Sigmoid colon (tissue), 7 donors: ENCODE data around the gene ENTHD1. TPM values are rescaled to one million over a fixed set of nuclear protein-coding genes. Genes with fewer than 3 reads are reported as not detected.
"Not testable (repeated sequence)": the region's sequence is repeated elsewhere in the genome, so short reads cannot be mapped to it uniquely, and the experiment has no call there.

Experiments used
- DNase-seq: peaks from one replicate; pipeline ENCODE4 v3.0.0-alpha.2; 2019
- H3K27ac ChIP-seq, 4 donors: fragments of 200-600 bp; sonication (generic); one replicate each; pipeline ENCODE4 v1.5.1; 2016 to 2019; ENCODE audit warnings: mild to moderate bottlenecking in 1 of 4
- H3K27me3 ChIP-seq, 3 donors: fragments of 200-600 bp; sonication (generic); one replicate each; pipeline ENCODE4 v1.5.1; 2019; ENCODE audit warnings: mild to moderate bottlenecking in 1 of 3
- H3K36me3 ChIP-seq, 4 donors: fragments of 200-600 bp; sonication (generic); one replicate each; pipeline ENCODE4 v1.5.1; 2016 to 2019
- H3K4me1 ChIP-seq, 4 donors: fragments of 200-600 bp; sonication (generic); one replicate each; pipeline ENCODE4 v1.5.1; 2017 to 2019
- H3K4me3 ChIP-seq, 4 donors: fragments of 200-600 bp; sonication (generic); one replicate each; pipeline ENCODE4 v1.5.1; 2017 to 2019; ENCODE audit warnings: mild to moderate bottlenecking in 2 of 4, moderate library complexity in 1 of 4
- H3K9me3 ChIP-seq, 4 donors: fragments of 200-600 bp in 3 of 4; sonication (generic) in 3 of 4; one replicate each; pipeline versions ENCODE4 v1.5.1 to v1.6.1; 2013 to 2019
- EP300 ChIP-seq, 4 donors: sonication (generic); formaldehyde crosslinking; IDR thresholded peaks; one replicate each; pipeline ENCODE4 v1.6.1; 2017; ENCODE audit warnings: antibody characterized with exemption in 4 of 4
- POLR2A ChIP-seq, 2 donors: fragments of 450-650 bp; IDR thresholded peaks; one replicate each; pipeline ENCODE4 v1.6.1; 2016; ENCODE audit warnings: antibody characterized with exemption in 2 of 2, mild to moderate bottlenecking in 2 of 2, moderate library complexity in 2 of 2
- POLR2AphosphoS5 ChIP-seq, 4 donors: sonication (generic); formaldehyde crosslinking; IDR thresholded peaks; one replicate each; pipeline ENCODE4 v1.6.1; 2017; ENCODE audit warnings: antibody characterized with exemption in 4 of 4
- WGBS, 2 donors: extraction: QIAGEN DNeasy Blood & Tissue Kit; methylation state at CpG; one replicate each; pipeline ENCODE4 v1.1.7; 2013; 5-methylcytosine and 5-hydroxymethylcytosine counted together
- intact Hi-C: fragments of 100-400 bp; cut with DNase I; formaldehyde crosslinking; loops from one replicate; pipeline ENCODE4 v1.15.1; 2023
- polyA plus RNA-seq, 3 donors: library from polyadenylated mRNA; stranded (reverse); fragments of 200-250 nt; gene quantifications; one replicate each; pipeline ENCODE4 v1.2.3, GENCODE V29; 2013
- total RNA-seq, 4 donors: library from RNA; depleted of rRNA; stranded (reverse); fragments of >200 nt; gene quantifications; one replicate each; pipeline ENCODE4 v1.1.0, GENCODE V29; 2016
- TF ChIP-seq, protein P1 (sequence below), 4 experiments: fragments of 450-650 bp in 3 of 4; fragments of 200-600 bp in 1 of 4; IDR thresholded peaks; one replicate each; pipeline ENCODE4 v1.5.1; 2016 to 2019; ENCODE audit warnings: antibody characterized with exemption in 4 of 4, mild to moderate bottlenecking in 3 of 4, moderate library complexity in 2 of 4
- donor health status: healthy with polysubstance abuse.
- donor health status: Bipolar disorder and iron deficiency.
- donor health status: healthy.

The ENTHD1 gene
- total and polyA plus RNA-seq, 7 donors: 0.09 TPM; not detected in 6

DNA sequence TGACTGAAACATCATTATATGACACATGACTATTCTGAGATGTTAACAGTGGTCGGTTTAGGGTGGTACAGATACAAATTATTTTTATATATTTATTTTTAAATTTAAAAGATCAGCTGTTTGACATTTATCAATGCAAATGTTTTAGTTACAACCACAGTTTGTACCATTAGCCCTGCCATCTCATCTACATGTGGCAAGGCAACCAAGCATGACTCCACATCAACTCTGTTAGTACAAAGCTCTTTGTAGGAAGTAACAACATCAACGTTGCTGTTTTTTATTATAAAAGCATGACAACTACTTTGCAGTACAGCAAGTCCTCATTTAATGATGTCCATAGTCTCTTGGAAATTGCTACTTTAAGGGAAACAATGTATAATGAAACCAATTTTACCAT is 40.8 kb downstream of the ENTHD1 start:
- H3K4me1 ChIP-seq: no peaks in the 10 kb centered on the region
- H3K27ac ChIP-seq: no peak overlapping the region
- no peaks in the 10 kb centered on the region for H3K36me3 ChIP-seq
- no peaks in the 10 kb centered on the region for H3K9me3 ChIP-seq
- TF ChIP-seq POLR2A (IDR thresholded peaks at IDR 0.05) (no peak), POLR2AphosphoS5 (IDR thresholded peaks at IDR 0.05) (no peak), EP300 (IDR thresholded peaks at IDR 0.05) (no peak)
- TF ChIP-seq, protein P1, sequence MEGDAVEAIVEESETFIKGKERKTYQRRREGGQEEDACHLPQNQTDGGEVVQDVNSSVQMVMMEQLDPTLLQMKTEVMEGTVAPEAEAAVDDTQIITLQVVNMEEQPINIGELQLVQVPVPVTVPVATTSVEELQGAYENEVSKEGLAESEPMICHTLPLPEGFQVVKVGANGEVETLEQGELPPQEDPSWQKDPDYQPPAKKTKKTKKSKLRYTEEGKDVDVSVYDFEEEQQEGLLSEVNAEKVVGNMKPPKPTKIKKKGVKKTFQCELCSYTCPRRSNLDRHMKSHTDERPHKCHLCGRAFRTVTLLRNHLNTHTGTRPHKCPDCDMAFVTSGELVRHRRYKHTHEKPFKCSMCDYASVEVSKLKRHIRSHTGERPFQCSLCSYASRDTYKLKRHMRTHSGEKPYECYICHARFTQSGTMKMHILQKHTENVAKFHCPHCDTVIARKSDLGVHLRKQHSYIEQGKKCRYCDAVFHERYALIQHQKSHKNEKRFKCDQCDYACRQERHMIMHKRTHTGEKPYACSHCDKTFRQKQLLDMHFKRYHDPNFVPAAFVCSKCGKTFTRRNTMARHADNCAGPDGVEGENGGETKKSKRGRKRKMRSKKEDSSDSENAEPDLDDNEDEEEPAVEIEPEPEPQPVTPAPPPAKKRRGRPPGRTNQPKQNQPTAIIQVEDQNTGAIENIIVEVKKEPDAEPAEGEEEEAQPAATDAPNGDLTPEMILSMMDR (IDR thresholded peaks at IDR 0.05): no peak
- intact Hi-C loops: no loop called here
- H3K4me3 ChIP-seq: no peak overlapping the region
- no peak for DNase-seq
- H3K27me3 ChIP-seq: no peaks in the 10 kb centered on the region
- WGBS, 2 donors: 64 to 70% methylated on average over 2 of the region's 2 CpGs

DNA sequence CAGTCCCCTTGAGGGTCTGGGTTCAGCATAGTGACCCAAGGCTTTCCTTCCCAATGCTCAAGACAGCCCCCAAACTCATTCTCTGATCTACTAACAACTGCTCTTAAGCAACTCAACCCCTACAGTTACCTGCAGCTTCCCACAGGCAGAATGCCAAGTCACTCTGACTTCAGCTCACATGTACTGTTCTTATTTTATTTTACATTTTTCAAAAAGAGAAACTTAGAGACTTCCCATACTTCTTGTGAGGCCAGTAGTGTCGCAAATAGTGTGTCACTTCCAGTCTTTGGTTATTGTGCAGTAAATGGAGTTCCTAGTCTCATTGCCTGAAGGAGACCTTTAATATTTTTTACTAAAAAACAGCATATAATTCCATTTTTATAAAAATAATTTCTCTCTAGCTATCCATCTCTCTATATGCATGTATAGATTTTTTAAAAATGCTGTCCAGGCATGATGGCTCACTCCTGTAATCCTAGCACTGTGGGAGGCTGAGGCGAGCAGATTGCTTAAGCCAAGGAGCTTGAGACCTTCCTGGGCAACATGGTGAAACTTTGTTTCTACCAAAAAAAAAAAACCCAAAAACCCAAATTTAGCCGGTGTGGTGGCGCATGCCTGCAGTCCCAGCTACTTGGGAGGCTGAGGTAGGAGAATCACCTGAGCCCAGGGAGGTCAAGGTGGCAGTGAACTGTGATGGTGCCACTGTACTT is 41.8 kb downstream of the ENTHD1 start:
- whole genome bisulfite sequencing, 2 donors: 93 to 96% methylated on average over 4 of the region's 4 CpGs
- TF ChIP-seq POLR2AphosphoS5 (IDR thresholded peaks at IDR 0.05) (no peak), EP300 (IDR thresholded peaks at IDR 0.05) (no peak), POLR2A (IDR thresholded peaks at IDR 0.05) (no peak)
- TF ChIP-seq, protein P1 (IDR thresholded peaks at IDR 0.05): no peak
- Histone ChIP-seq H3K27ac (no peak overlapping the region), H3K4me3 (no peak overlapping the region), H3K27me3 (no peaks in the 10 kb centered on the region), H3K36me3 (no peaks in the 10 kb centered on the region), H3K4me1 (no peaks in the 10 kb centered on the region), H3K9me3 (no peaks in the 10 kb centered on the region)
- intact Hi-C loops: no loop called here
- no peak for DNase-seq

DNA sequence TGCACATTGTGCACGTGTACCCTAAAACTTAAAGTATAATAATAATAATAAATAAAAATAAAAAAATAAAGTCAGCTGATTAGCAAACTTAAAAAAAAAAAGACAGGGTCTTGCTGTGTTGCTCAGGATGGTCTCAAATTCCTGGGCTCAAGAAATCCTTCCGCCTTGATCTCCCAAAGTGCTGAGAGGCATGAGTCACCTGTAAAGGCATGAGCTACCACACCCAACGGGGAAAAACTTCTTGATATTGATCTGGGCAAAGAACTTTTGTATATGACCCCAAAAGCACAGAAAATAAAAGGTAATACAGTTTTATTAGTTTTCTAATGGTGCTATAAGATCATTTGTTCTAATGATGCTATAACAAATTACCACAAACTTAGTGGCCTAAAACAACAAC is 46.1 kb downstream of the ENTHD1 start:
- no peak for DNase-seq
- Histone ChIP-seq H3K9me3 (no peaks in the 10 kb centered on the region), H3K36me3 (no peaks in the 10 kb centered on the region), H3K4me1 (no peaks in the 10 kb centered on the region), H3K4me3 (no peak overlapping the region), H3K27me3 (no peaks in the 10 kb centered on the region), H3K27ac (no peak overlapping the region)
- 75 to 92% methylated on average over 3 of the region's 3 CpGs for WGBS, 2 donors
- intact Hi-C loops: no loop called here
- TF ChIP-seq, protein P1 (IDR thresholded peaks at IDR 0.05): no peak
- TF ChIP-seq EP300 (IDR thresholded peaks at IDR 0.05): no peak
- no peak for TF ChIP-seq POLR2A (IDR thresholded peaks at IDR 0.05)
- TF ChIP-seq POLR2AphosphoS5 (IDR thresholded peaks at IDR 0.05): no peak

DNA sequence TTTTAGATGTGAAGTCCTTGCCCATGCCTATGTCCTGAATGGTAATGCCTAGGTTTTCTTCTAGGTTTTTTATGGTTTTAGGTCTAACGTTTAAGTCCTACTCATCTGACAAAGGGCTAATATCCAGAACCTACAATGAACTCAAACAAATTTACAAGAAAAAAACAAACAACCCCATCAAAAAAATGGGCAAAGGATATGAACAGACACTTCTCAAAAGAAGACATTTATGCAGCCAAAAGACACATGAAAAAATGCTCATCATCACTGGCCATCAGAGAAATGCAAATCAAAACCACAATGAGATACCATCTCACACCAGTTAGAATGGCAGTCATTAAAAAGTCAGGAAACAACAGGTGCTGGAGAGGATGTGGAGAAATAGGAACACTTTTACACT is 47.0 kb downstream of the ENTHD1 start:
- intact Hi-C loops: not testable (repeated sequence)

DNA sequence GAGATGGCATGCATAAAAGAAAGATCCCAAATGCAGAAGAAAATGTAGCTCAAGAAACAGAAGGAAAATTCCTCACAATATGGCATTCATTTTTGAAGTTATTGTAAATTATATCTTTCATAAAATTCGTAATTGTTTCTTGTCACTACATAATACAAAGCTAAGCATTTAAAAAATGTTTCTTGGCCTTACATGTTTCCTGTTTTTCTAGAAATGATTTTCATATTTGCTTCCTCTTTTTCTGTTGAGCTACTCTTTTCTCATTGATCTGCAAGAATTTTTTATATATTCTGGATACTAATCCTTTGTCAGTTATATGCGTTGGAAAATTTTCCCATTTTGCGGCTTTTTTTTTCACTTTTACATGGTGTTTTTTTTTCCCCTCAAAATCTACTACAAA is 48.0 kb downstream of the ENTHD1 start:
- Histone ChIP-seq H3K4me1 (no peaks in the 10 kb centered on the region), H3K9me3 (no peaks in the 10 kb centered on the region), H3K27me3 (no peaks in the 10 kb centered on the region), H3K4me3 (no peak overlapping the region), H3K27ac (no peak overlapping the region), H3K36me3 (no peaks in the 10 kb centered on the region)
- no peak for DNase-seq
- TF ChIP-seq POLR2A (IDR thresholded peaks at IDR 0.05): no peak
- no peak for TF ChIP-seq EP300 (IDR thresholded peaks at IDR 0.05)
- TF ChIP-seq, protein P1 (IDR thresholded peaks at IDR 0.05): no peak
- no peak for TF ChIP-seq POLR2AphosphoS5 (IDR thresholded peaks at IDR 0.05)
- intact Hi-C loops: no loop called here
- WGBS, 2 donors: 76 to 90% methylated on average over 3 of the region's 3 CpGs

More for the DNA sequence above, 47.0 kb downstream of the ENTHD1 start:
- H3K4me1 ChIP-seq, H3K27me3 ChIP-seq, DNase-seq, H3K4me3 ChIP-seq, H3K27ac ChIP-seq, H3K36me3 ChIP-seq, H3K9me3 ChIP-seq: not testable (repeated sequence)
- WGBS, 2 donors: 65 to 80% methylated on average over 1 of the region's 1 CpG
